Activated B cell treated with CpG ODN at 0.5 μM for 24 hours (primary cell): Measurements from ENCODE around the gene SMIM44. TPM values are rescaled to one million over a fixed set of nuclear protein-coding genes. Genes with fewer than 3 reads are reported as not detected.

Source experiments
- ATAC-seq: fragments of 200-7000 bp; cut with Tn5 transposase; one replicate; pipeline ENCODE4 v1.10.0; 2021; ENCODE audit warnings: low read depth, mild to moderate bottlenecking, moderate library complexity
- CTCF ChIA-PET: fragments of 350-600 bp; sonication (Branson Sonifier 250); formaldehyde crosslinking; loops from one replicate; lab custom pipeline; 2021; ENCODE audit warnings: antibody characterized with exemption; lab: Charles Lee
- POLR2A ChIA-PET: fragments of 350-600 bp; sonication (Branson Sonifier 250); formaldehyde crosslinking; loops from one replicate; lab custom pipeline; 2021; ENCODE audit warnings: antibody characterized with exemption; lab: Charles Lee
- DNase-seq: peaks from one replicate; pipeline ENCODE4 v3.0.0; 2022
- H3K27ac Mint-ChIP-seq: one replicate; pipeline ENCODE4 v1.8.0; 2020; ENCODE audit warnings: mixed read lengths
- H3K27me3 Mint-ChIP-seq: one replicate; pipeline ENCODE4 v1.8.0; 2021; ENCODE audit warnings: mixed read lengths
- H3K36me3 Mint-ChIP-seq: one replicate; pipeline ENCODE4 v1.8.0; 2021; ENCODE audit warnings: low read depth, mixed read lengths
- H3K4me1 Mint-ChIP-seq: one replicate; pipeline ENCODE4 v1.8.0; 2021; ENCODE audit warnings: mixed read lengths
- H3K4me3 Mint-ChIP-seq: one replicate; pipeline ENCODE4 v1.8.0; 2020; ENCODE audit warnings: mild to moderate bottlenecking, mixed read lengths
- H3K9me3 Mint-ChIP-seq: one replicate; pipeline ENCODE4 v1.8.0; 2020; ENCODE audit warnings: mixed read lengths
- CTCF ChIP-seq: fragments of 200-600 bp; IDR thresholded peaks from one replicate; pipeline ENCODE4 v1.8.0; 2022; ENCODE audit warnings: antibody characterized with exemption, mild to moderate bottlenecking
- intact Hi-C: fragments of 100-400 bp; cut with micrococcal nuclease; formaldehyde crosslinking; loops from one replicate; pipeline ENCODE4 v1.15.1; 2024
- total RNA-seq: library from RNA; stranded (reverse); gene quantifications from 2 replicates; pipeline ENCODE4 v1.2.3, GENCODE V29; 2022

Gene SMIM44
- total RNA-seq, 1 donor from 2014 or later, result not detected

DNA sequence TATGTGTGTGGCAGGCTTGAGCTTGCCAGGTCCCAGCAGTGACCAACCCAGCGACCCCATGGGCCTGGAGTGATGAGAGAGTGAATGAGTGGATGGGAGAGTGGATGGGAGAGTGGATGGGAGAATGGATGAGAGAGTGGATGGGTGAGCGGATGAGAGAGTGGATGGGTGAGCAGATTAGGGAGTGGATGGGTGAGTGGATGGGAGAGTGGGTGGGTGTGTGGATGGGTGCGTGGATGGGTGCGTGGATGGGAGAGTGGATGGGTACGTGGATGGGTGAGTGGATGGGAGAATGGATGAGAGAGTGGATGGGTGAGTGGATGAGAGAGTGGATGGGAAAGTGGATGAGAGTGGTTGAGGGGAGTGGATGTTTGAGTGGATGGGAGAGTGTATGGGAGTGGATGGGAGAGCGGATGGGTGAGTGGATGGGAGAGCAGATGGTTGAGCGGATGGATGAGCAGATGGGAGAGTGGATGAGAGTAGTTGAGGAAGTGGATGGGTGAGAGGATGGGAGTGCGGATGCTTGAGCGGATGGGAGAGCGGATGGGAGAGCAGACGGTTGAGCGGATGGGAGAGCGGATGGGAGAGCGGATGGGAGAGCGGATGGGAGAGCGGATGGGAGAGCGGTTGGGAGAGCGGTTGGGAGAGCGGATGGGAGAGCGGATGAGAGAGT is 45.4 kb upstream of the SMIM44 start:
- ATAC-seq, result no peak
- Mint-ChIP-seq H3K36me3 (peaks cover 27% of the 10 kb centered on the region), H3K4me1 (no peaks in the 10 kb centered on the region), H3K9me3 (no peaks in the 10 kb centered on the region), H3K27me3 (no peaks in the 10 kb centered on the region), H3K27ac (no peak overlapping the region), H3K4me3 (no peak overlapping the region)
- CTCF ChIA-PET, result no interaction called here
- POLR2A ChIA-PET, result no interaction called here
- no peak for DNase-seq
- intact Hi-C loops, result no loop called here
- no peak for TF ChIP-seq CTCF

GRCh38 chr19:3528080-3528479 is 44.8 kb upstream of the SMIM44 start:
- Mint-ChIP-seq H3K4me1 (no peaks in the 10 kb centered on the region), H3K9me3 (no peaks in the 10 kb centered on the region), H3K4me3 (no peak overlapping the region), H3K27ac (no peak overlapping the region), H3K27me3 (no peaks in the 10 kb centered on the region), H3K36me3 (peaks cover 24% of the 10 kb centered on the region)
- no peak for TF ChIP-seq CTCF
- intact Hi-C loops, result no loop called here
- ATAC-seq (no peak), DNase-seq (no peak)
- ChIA-PET CTCF (no interaction called here), POLR2A (no interaction called here)

DNA sequence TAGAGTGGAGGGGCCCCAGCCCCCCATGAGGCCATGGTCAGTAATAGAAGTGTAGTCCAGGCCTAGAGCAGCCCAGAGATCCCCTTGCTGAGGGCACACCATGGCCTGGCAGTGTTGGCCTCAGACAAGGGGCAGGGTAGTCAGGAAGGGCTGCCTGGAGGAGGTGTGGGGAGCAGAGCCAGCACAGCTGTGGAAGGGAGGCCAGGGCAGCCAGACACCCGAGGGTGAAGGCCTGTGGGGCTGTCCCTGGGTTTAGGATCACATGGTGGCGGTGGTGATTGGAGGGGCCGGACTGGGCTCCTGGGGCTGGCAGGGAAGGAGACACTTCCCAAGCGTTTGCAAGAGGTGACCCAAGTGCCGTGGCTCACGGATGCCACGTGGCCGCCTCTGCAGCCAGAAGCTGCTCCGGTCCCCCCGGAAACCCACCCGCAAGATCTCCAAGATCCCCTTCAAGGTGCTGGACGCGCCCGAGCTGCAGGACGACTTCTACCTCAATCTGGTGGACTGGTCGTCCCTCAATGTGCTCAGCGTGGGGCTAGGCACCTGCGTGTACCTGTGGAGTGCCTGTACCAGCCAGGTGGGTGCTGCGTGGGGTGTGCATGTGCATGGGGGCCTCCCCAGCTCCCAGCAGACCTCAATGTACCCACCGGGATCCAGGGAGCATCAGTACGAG is 44.1 kb upstream of the SMIM44 start:
- no peaks in the 10 kb centered on the region for H3K9me3 Mint-ChIP-seq
- POLR2A ChIA-PET, result no interaction called here
- H3K4me3 Mint-ChIP-seq, result no peak overlapping the region
- DNase-seq (no peak), ATAC-seq (no peak)
- intact Hi-C loops, result no loop called here
- CTCF ChIA-PET, result no interaction called here
- H3K36me3 Mint-ChIP-seq, result peaks cover 24% of the 10 kb centered on the region
- H3K27ac Mint-ChIP-seq, result no peak overlapping the region
- no peak for TF ChIP-seq CTCF
- no peaks in the 10 kb centered on the region for H3K27me3 Mint-ChIP-seq
- no peaks in the 10 kb centered on the region for H3K4me1 Mint-ChIP-seq

- no peaks in the 10 kb centered on the region for H3K27me3 Mint-ChIP-seq
- no peak overlapping the region for H3K4me3 Mint-ChIP-seq
- DNase-seq (no peak), ATAC-seq (no peak)
- H3K4me1 Mint-ChIP-seq, result no peaks in the 10 kb centered on the region
- H3K27ac Mint-ChIP-seq, result no peak overlapping the region
- no peaks in the 10 kb centered on the region for H3K9me3 Mint-ChIP-seq
- no peak for TF ChIP-seq CTCF
- ChIA-PET CTCF (no interaction called here), POLR2A (no interaction called here)
- peaks cover 26% of the 10 kb centered on the region for H3K36me3 Mint-ChIP-seq
- intact Hi-C loops, result no loop called here
Observed at GRCh38 chr19:3526507-3527237, 43.4 kb upstream of the SMIM44 start.

- TF ChIP-seq CTCF, result no peak
Observed at GRCh38 chr19:3524904-3525451, 41.7 kb upstream of the SMIM44 start.

More at GRCh38 chr19:3524904-3525451, 41.7 kb upstream of the SMIM44 start:
- Mint-ChIP-seq H3K4me3 (no peak overlapping the region), H3K4me1 (peaks cover 6% of the 10 kb centered on the region), H3K36me3 (peaks cover 33% of the 10 kb centered on the region), H3K27ac (no peak overlapping the region), H3K9me3 (no peaks in the 10 kb centered on the region), H3K27me3 (no peaks in the 10 kb centered on the region)
- no peak for DNase-seq
- ChIA-PET CTCF (no interaction called here), POLR2A (interaction anchor here (0.6 kb wide), 1 partner anchor 731 kb away, joined by 3 read pairs; no protein-coding TSS in a partner anchor)
- ATAC-seq, result no peak
- intact Hi-C loops, result no loop called here
